Right lobe of liver (tissue), 6 donors: ENCODE data around the gene ZGRF1. TPM values are rescaled to one million over a fixed set of nuclear protein-coding genes. Genes with fewer than 3 reads are reported as not detected.

ENCODE experiments used
- ATAC-seq, 4 donors: fragments of 200-7000 bp; cut with Tn5 transposase; one replicate each; pipeline ENCODE4 v1.9.1; 2020; ENCODE audit warnings: mild to moderate bottlenecking in 4 of 4, moderate library complexity in 4 of 4
- DNase-seq, 3 donors: peaks; one replicate each; pipeline ENCODE4 v3.0.0-alpha.2; 2020
- H3K27ac ChIP-seq, 3 donors: fragments of 200-600 bp; one replicate each; pipeline ENCODE4 v1.8.0; 2022
- H3K27me3 ChIP-seq, 2 donors: fragments of 200-600 bp; one replicate each; pipeline ENCODE4 v1.8.0; 2022
- H3K36me3 ChIP-seq, 4 donors: fragments of 200-600 bp; sonication (generic) in 1 of 4; one replicate each; pipeline versions ENCODE4 v1.5.1 to v1.8.0; 2017 to 2022; ENCODE audit warnings: control low read depth in 1 of 4
- H3K4me1 ChIP-seq, 4 donors: fragments of 200-600 bp; sonication (generic) in 1 of 4; one replicate each; pipeline versions ENCODE4 v1.5.1 to v1.8.0; 2017 to 2022; ENCODE audit warnings: control low read depth in 1 of 4
- H3K4me3 ChIP-seq, 3 donors: fragments of 200-600 bp; one replicate each; pipeline ENCODE4 v1.8.0; 2022
- H3K9me3 ChIP-seq, 4 donors: fragments of 200-600 bp; sonication (generic) in 1 of 4; one replicate each; pipeline versions ENCODE4 v1.5.1 to v1.8.0; 2017 to 2022; ENCODE audit warnings: control low read depth in 1 of 4
- CTCF ChIP-seq, 4 donors: fragments of 200-600 bp in 3 of 4; fragments of 450-650 bp in 1 of 4; IDR thresholded peaks; one replicate each; pipeline versions ENCODE4 v1.5.1 to v1.8.0; 2016 to 2022; ENCODE audit warnings: antibody characterized with exemption in 4 of 4, mild to moderate bottlenecking in 2 of 4
- POLR2A ChIP-seq: fragments of 450-650 bp; IDR thresholded peaks from one replicate; pipeline ENCODE4 v1.6.1; 2017; ENCODE audit warnings: antibody characterized with exemption, mild to moderate bottlenecking
- WGBS: methylation state at CpG from one replicate; pipeline ENCODE4 v1.1.6; 2018; ENCODE audit warnings: low coverage, low lambda C conversion rate; ENCODE audit not compliant: insufficient coverage; ENCODE audit errors: missing lambda C conversion rate; 5-methylcytosine and 5-hydroxymethylcytosine counted together
- intact Hi-C, 2 donors: fragments of 100-400 bp; cut with DNase I; formaldehyde crosslinking; loops; one replicate each; pipeline versions ENCODE4 v1.11.2 to v1.14.1; 2022
- long read RNA-seq: library from polyadenylated mRNA; unstranded; transcript quantifications from one replicate; pipeline ENCODE4 v2.0.0, GENCODE V29; 2019
- total RNA-seq, 6 experiments: library from RNA; depleted of rRNA in 2 of 6; stranded (reverse); fragments of >200 nt in 2 of 6; fragmentation: NEBNext Ultra II Directional in 3 of 6; extraction: Animal tissue kit (Norgen Biotek cat#: 25700) in 3 of 6; gene quantifications; one replicate each; pipeline versions ENCODE4 v1.1.0 to v1.2.4, GENCODE V29; 2016 to 2023
- donor health status: DM: no; HTN: yes; CAD: no.
- donor health status: DM: no; HTN: no; CAD: no.
- donor health status: DM: no; HTN: no; CAD: no.
- donor health status: DM: no; HTN: yes; CAD: no.
- donor health status: DM: no; HTN: yes; CAD: no.

ZGRF1 gene
- 1 to 10 TPM in 5 of 6 experiments, under 1 TPM in 1; 0.71 to 3.7 (median 2.0) TPM for total RNA-seq
- long read RNA-seq, partial matches to known transcripts, result 0 of 1 reads
- long read RNA-seq, other reads (novel, unspliced or antisense), result 0 of 1 reads

- peak; percentile 99 for DNase-seq
- TF ChIP-seq CTCF (IDR thresholded peaks at IDR 0.05) (peak; percentile 79 to 99 (median 87)), POLR2A (no peak)
- H3K27me3 ChIP-seq, result no peaks in the 10 kb centered on the region
- peak within 1 kb of the TSS; percentile 66 to 90 (median 88) for H3K27ac ChIP-seq
- under 1% methylated on average over 66 of the region's 66 CpGs for WGBS
- H3K9me3 ChIP-seq, result no peaks in the 10 kb centered on the region
- intact Hi-C loops, result no loop called here
- peaks cover 0 to 15% (median 3%) of the 10 kb centered on the region in 4 donors for H3K4me1 ChIP-seq
- ATAC-seq, result peak; percentile 95 to 97 (median 96)
- H3K4me3 ChIP-seq, result peak within 1 kb of the TSS; percentile 51 to 72 (median 60)
- no peaks in the 10 kb centered on the region for H3K36me3 ChIP-seq
Observed at GRCh38 chr4:112636688-112637551, at the start of gene ZGRF1, which contains the start of gene LARP7. ZGRF1 (minus strand) TSS chr4:112636909; CDS start chr4:112633176, 3,733 bp downstream. LARP7 (plus strand) TSS chr4:112637143; CDS start chr4:112644670, 7,527 bp downstream.

- TF ChIP-seq CTCF (IDR thresholded peaks at IDR 0.05) (no peak), POLR2A (no peak)
- 18% methylated on average over 2 of the region's 2 CpGs for WGBS
- peak in 1 of 4 donors; percentile 43 for ATAC-seq
- intact Hi-C loops, result no loop called here
- no peak for DNase-seq
- H3K36me3 ChIP-seq, result no peaks in the 10 kb centered on the region
- no peaks in the 10 kb centered on the region for H3K27me3 ChIP-seq
- H3K4me1 ChIP-seq, result no peaks in the 10 kb centered on the region
- no peak overlapping the region for H3K4me3 ChIP-seq
- H3K27ac ChIP-seq, result no peak overlapping the region
- no peaks in the 10 kb centered on the region for H3K9me3 ChIP-seq
Observed at GRCh38 chr4:112680996-112681395, 44.3 kb upstream of the ZGRF1 start.

GRCh38 chr4:112677519-112678091 lies 40.9 kb upstream of the ZGRF1 start:
- no peaks in the 10 kb centered on the region for H3K36me3 ChIP-seq
- H3K4me1 ChIP-seq, result no peaks in the 10 kb centered on the region
- intact Hi-C loops, result no loop called here
- H3K4me3 ChIP-seq, result no peak overlapping the region
- no peak overlapping the region for H3K27ac ChIP-seq
- ATAC-seq (no peak), DNase-seq (no peak)
- no peaks in the 10 kb centered on the region for H3K9me3 ChIP-seq
- 59% methylated on average over 2 of the region's 2 CpGs for WGBS
- TF ChIP-seq CTCF (IDR thresholded peaks at IDR 0.05) (no peak), POLR2A (no peak)
- H3K27me3 ChIP-seq, result no peaks in the 10 kb centered on the region

- intact Hi-C loops, result no loop called here
- no peak overlapping the region for H3K27ac ChIP-seq
- DNase-seq (no peak), ATAC-seq (no peak)
- H3K9me3 ChIP-seq, result no peaks in the 10 kb centered on the region
- no peaks in the 10 kb centered on the region for H3K4me1 ChIP-seq
- H3K27me3 ChIP-seq, result no peaks in the 10 kb centered on the region
- H3K4me3 ChIP-seq, result no peak overlapping the region
- no peaks in the 10 kb centered on the region for H3K36me3 ChIP-seq
- no peak for TF ChIP-seq POLR2A
- no peak for TF ChIP-seq CTCF (IDR thresholded peaks at IDR 0.05)
- 50% methylated on average over 1 of the region's 1 CpG for WGBS
Observed at GRCh38 chr4:112674376-112674775, 37.7 kb upstream of the ZGRF1 start.
